ENCODE results near the gene TSPAN9.

GRCh38 chr12:3101309-3102024 lies 24.3 kb downstream of the TSPAN9 start:
- TF ChIP-seq CTCF (IDR thresholded peaks at IDR 0.05) (no peak), POLR2A (IDR thresholded peaks at IDR 0.05) (no peak), POLR2AphosphoS5 (IDR thresholded peaks at IDR 0.05) (no peak)
